Measurements from ENCODE around the gene FNTB. TPM values are rescaled to one million over a fixed set of nuclear protein-coding genes. Genes with fewer than 3 reads are reported as not detected.

The FNTB gene
- total and polyA plus RNA-seq, 2 donors (not counting 3 experiments of a cell fraction or from before 2014, with no cell fraction given) = 21.0 to 21.6 TPM

GRCh38 chr14:64974563-64974962, 12.1 kb upstream of the FNTB start:
- Histone ChIP-seq H3K9ac (replicated peaks; ENCODE audit: extremely low read depth, insufficient read depth, low read length) (no peak overlapping the region), H3K4me3 (replicated peaks in 1 of 3; ENCODE audit: insufficient read depth in 1 of 3, low read depth in 1 of 3, low read length in 3 of 3) (no peak overlapping the region), H3K4me2 (ENCODE audit: insufficient read depth, low read length) (no peak overlapping the region), H3K27me3 (ENCODE audit: control insufficient read depth in 2 of 2, insufficient read depth in 2 of 2, low read length in 2 of 2) (peaks cover 3% of the 10 kb centered on the region in 2 experiments), H3K79me2 (ENCODE audit: control insufficient read depth, insufficient read depth, low read length) (no peaks in the 10 kb centered on the region), H3K27ac (ENCODE audit: insufficient read depth, low read depth, low read length) (no peak overlapping the region), H3K36me3 (ENCODE audit: control insufficient read depth in 2 of 2, extremely low read depth in 1 of 2, insufficient read depth in 2 of 2, low read length in 2 of 2) (no peaks in the 10 kb centered on the region), H2AFZ (ENCODE audit: low read depth, low read length) (no peak overlapping the region), H3K9me3 (replicated peaks; ENCODE audit: control insufficient read depth, insufficient read depth, low read length) (no peaks in the 10 kb centered on the region), H4K20me1 (replicated peaks; ENCODE audit: control insufficient read depth, extremely low read depth, insufficient read depth, low read length) (no peaks in the 10 kb centered on the region), H3K9me1 (replicated peaks; ENCODE audit: control insufficient read depth, extremely low read depth, insufficient read depth, low read length) (no peaks in the 10 kb centered on the region), H3K4me1 (ENCODE audit: control insufficient read depth, extremely low read depth, insufficient read depth, low read length) (peaks cover 6% of the 10 kb centered on the region)
- ChIA-PET POLR2A (no interaction called here), CTCF (interaction anchor here (0.8 to 3.7 kb wide), 3 partner anchors 12 to 46 kb away, joined by 3 to 17 read pairs (median 6); partner anchors contain the start of gene FNTB)
- no peak for FAIRE-seq
- no peak for TF ChIP-seq MAX (IDR thresholded peaks at IDR 0.05; ENCODE audit: insufficient read depth, insufficient read length)
- dilution Hi-C loops (cut with MboI; ENCODE audit: extremely low pct_ligation_motif_present, low sequenced_read_pairs) = no loop called here
- no peak for DNase-seq (ENCODE audit: low read depth, low spot score)
- intact Hi-C loops (cut with micrococcal nuclease) = no loop called here
- no TSS peak for BruUV-seq (replicated peaks)

DNA sequence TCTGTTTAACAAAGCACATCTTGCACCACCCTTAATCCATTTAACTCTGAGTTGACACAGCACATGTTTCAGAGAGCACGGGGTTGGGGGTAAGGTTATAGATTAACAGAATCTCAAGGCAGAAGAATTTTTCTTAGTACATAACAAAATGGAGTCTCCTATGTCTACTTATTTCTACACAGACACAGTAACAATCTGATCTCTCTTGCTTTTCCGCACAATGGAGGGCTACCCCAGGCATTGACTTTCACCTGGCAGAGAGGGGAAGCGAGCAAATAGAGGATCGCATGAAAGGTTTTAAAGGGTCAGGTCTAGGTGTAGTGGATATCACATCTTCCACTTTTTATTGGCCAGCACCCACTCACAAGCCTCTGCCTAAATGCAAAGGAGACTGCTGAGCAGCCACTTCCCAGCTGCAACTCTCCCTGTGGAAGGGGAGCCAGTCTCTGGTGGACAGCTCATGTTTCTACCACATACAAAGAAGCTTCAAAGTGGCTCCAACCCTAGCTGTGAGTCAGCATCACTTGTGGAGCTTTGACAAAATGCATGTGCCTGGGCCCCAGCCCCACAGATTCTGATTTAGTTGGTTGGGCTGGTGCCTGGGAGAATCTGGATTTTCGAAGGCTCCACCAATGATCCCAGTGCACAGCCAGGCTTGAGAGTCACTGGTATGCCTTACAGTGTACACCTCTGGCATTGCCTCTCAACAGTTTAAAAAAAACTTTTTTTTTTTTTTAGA, 7.2 kb upstream of the FNTB start:
- FAIRE-seq = no peak
- H3K9me3 ChIP-seq (replicated peaks; ENCODE audit: control insufficient read depth, insufficient read depth, low read length) = no peaks in the 10 kb centered on the region
- H3K9me1 ChIP-seq (replicated peaks; ENCODE audit: control insufficient read depth, extremely low read depth, insufficient read depth, low read length) = no peaks in the 10 kb centered on the region
- no peak for DNase-seq (ENCODE audit: low read depth, low spot score)
- ChIA-PET POLR2A (no interaction called here), CTCF (interaction anchor here (0.7 kb wide), 1 partner anchor 41 kb away, joined by 3 read pairs; no protein-coding TSS in a partner anchor)
- H3K4me2 ChIP-seq (ENCODE audit: insufficient read depth, low read length) = no peak overlapping the region
- H3K36me3 ChIP-seq (ENCODE audit: control insufficient read depth in 2 of 2, extremely low read depth in 1 of 2, insufficient read depth in 2 of 2, low read length in 2 of 2) = no peaks in the 10 kb centered on the region
- no peaks in the 10 kb centered on the region for H4K20me1 ChIP-seq (replicated peaks; ENCODE audit: control insufficient read depth, extremely low read depth, insufficient read depth, low read length)
- H3K4me3 ChIP-seq (replicated peaks in 1 of 3; ENCODE audit: insufficient read depth in 1 of 3, low read depth in 1 of 3, low read length in 3 of 3) = no peak overlapping the region
- H3K79me2 ChIP-seq (ENCODE audit: control insufficient read depth, insufficient read depth, low read length) = no peaks in the 10 kb centered on the region
- peaks cover 3% of the 10 kb centered on the region for H3K4me1 ChIP-seq (ENCODE audit: control insufficient read depth, extremely low read depth, insufficient read depth, low read length)
- H2AFZ ChIP-seq (ENCODE audit: low read depth, low read length) = no peak overlapping the region
- intact Hi-C loops (cut with micrococcal nuclease) = loop anchor here (5.0 kb wide), 1 partner anchor 177 kb away; no protein-coding TSS in a partner anchor
- H3K9ac ChIP-seq (replicated peaks; ENCODE audit: extremely low read depth, insufficient read depth, low read length) = no peak overlapping the region
- H3K27me3 ChIP-seq (ENCODE audit: control insufficient read depth in 2 of 2, insufficient read depth in 2 of 2, low read length in 2 of 2) = peaks cover 15 to 20% of the 10 kb centered on the region in 2 experiments
- BruUV-seq (replicated peaks) = no TSS peak
- dilution Hi-C loops (cut with MboI; ENCODE audit: extremely low pct_ligation_motif_present, low sequenced_read_pairs) = no loop called here
- TF ChIP-seq POLR2AphosphoS5 (IDR thresholded peaks at IDR 0.05; ENCODE audit: insufficient read depth, low read depth, low read length) (no peak), MAX (IDR thresholded peaks at IDR 0.05; ENCODE audit: insufficient read depth, insufficient read length) (no peak), JUN (IDR thresholded peaks at IDR 0.05; ENCODE audit: borderline replicate concordance, insufficient read depth, insufficient read length, low read depth) (no peak), POLR2A (IDR thresholded peaks at IDR 0.05; ENCODE audit: low read depth, low read length) (no peak), FOS (IDR thresholded peaks at IDR 0.05; ENCODE audit: borderline replicate concordance, insufficient read depth, low read length) (no peak), MYC (IDR thresholded peaks at IDR 0.05; ENCODE audit: low read depth, low read length) (no peak), EZH2 (IDR thresholded peaks at IDR 0.05; ENCODE audit: borderline replicate concordance, low read depth, low read length, severe bottlenecking) (no peak), CTCF (IDR thresholded peaks at IDR 0.05; ENCODE audit: extremely low read depth in 1 of 2, insufficient read depth in 1 of 2, low read depth in 1 of 2, low read length in 2 of 2) (no peak), GATA2 (IDR thresholded peaks at IDR 0.05; ENCODE audit: insufficient read depth, insufficient read length, low read depth, low read length) (no peak)
- no peak overlapping the region for H3K27ac ChIP-seq (ENCODE audit: insufficient read depth, low read depth, low read length)

All from endothelial cell of umbilical vein (primary cell).